NT2/D1 (cell line): Measurements from ENCODE around the gene TCAP.

Experiments
- DNase-seq: peaks from one replicate; pipeline ENCODE4 v3.0.0-alpha.2; 2011; ENCODE audit warnings: low read depth, low spot score
- H3K27me3 ChIP-seq: 2 replicates; pipeline ENCODE4 v1.6.0; 2011; ENCODE audit warnings: mild to moderate bottlenecking; ENCODE audit not compliant: insufficient read length, insufficient read depth
- H3K36me3 ChIP-seq: 2 replicates; pipeline ENCODE4 v1.6.1; 2011; ENCODE audit warnings: mild to moderate bottlenecking, low read length, mixed read lengths; ENCODE audit not compliant: insufficient read depth, insufficient read length
- H3K4me1 ChIP-seq: 2 replicates; pipeline ENCODE4 v1.5.1; 2011; ENCODE audit not compliant: insufficient read depth, insufficient read length
- H3K4me3 ChIP-seq: 2 replicates; pipeline ENCODE4 v1.5.1; 2011; ENCODE audit warnings: low read depth; ENCODE audit not compliant: insufficient read length
- H3K9ac ChIP-seq: 2 replicates; pipeline ENCODE4 v1.6.0; 2011; ENCODE audit warnings: low read depth; ENCODE audit not compliant: insufficient read length
- H3K9me3 ChIP-seq: 2 replicates; pipeline ENCODE4 v1.5.1; 2011; ENCODE audit warnings: mild to moderate bottlenecking, low read length; ENCODE audit not compliant: insufficient read depth
- SUZ12 ChIP-seq: IDR thresholded peaks from 2 replicates; pipeline ENCODE4 v1.6.1; 2011; ENCODE audit not compliant: insufficient read length, insufficient read depth; ENCODE audit errors: extremely low read depth
- YY1 ChIP-seq: IDR thresholded peaks from 2 replicates; pipeline ENCODE4 v1.6.1; 2011; ENCODE audit not compliant: insufficient read length, insufficient read depth
- ZNF274 ChIP-seq: IDR thresholded peaks from 2 replicates; pipeline ENCODE4 v1.6.1; 2011; ENCODE audit warnings: mild to moderate bottlenecking, low read depth, low read length

The TCAP gene

GRCh38 chr17:39671651-39672521, 6.7 kb downstream of the TCAP start:
- Histone ChIP-seq H3K4me1 (peaks cover 19% of the 10 kb centered on the region), H3K4me3 (no peak overlapping the region), H3K9me3 (no peaks in the 10 kb centered on the region), H3K36me3 (peaks cover 5% of the 10 kb centered on the region), H3K27me3 (peaks cover 29% of the 10 kb centered on the region), H3K9ac (peak overlapping the region; percentile 33)
- no peak for DNase-seq
- TF ChIP-seq SUZ12 (no peak), YY1 (no peak), ZNF274 (no peak)

- Histone ChIP-seq H3K36me3 (peaks cover 8% of the 10 kb centered on the region), H3K27me3 (peaks cover 24% of the 10 kb centered on the region), H3K9me3 (no peaks in the 10 kb centered on the region), H3K4me3 (no peak overlapping the region), H3K9ac (no peak overlapping the region), H3K4me1 (peaks cover 15% of the 10 kb centered on the region)
- DNase-seq: no peak
- no peak for TF ChIP-seq YY1
- no peak for TF ChIP-seq ZNF274
- no peak for TF ChIP-seq SUZ12
These were observed 7.6 kb downstream of the TCAP start for GRCh38 chr17:39672522-39673334.

GRCh38 chr17:39673335-39674081, 8.4 kb downstream of the TCAP start:
- no peak for DNase-seq
- Histone ChIP-seq H3K9me3 (no peaks in the 10 kb centered on the region), H3K4me1 (peaks cover 22% of the 10 kb centered on the region), H3K4me3 (no peak overlapping the region), H3K9ac (no peak overlapping the region), H3K36me3 (peaks cover 8% of the 10 kb centered on the region), H3K27me3 (peaks cover 21% of the 10 kb centered on the region)
- no peak for TF ChIP-seq ZNF274
- TF ChIP-seq SUZ12: no peak
- no peak for TF ChIP-seq YY1

GRCh38 chr17:39674179-39674578, 9.0 kb downstream of the TCAP start:
- no peak for DNase-seq
- Histone ChIP-seq H3K9ac (peak overlapping the region; percentile 23), H3K9me3 (no peaks in the 10 kb centered on the region), H3K4me1 (peaks cover 22% of the 10 kb centered on the region), H3K36me3 (peaks cover 8% of the 10 kb centered on the region), H3K4me3 (no peak overlapping the region), H3K27me3 (peaks cover 16% of the 10 kb centered on the region)
- TF ChIP-seq SUZ12 (no peak), YY1 (no peak), ZNF274 (no peak)

- no peak for DNase-seq
- Histone ChIP-seq H3K36me3 (peaks cover 8% of the 10 kb centered on the region), H3K4me1 (peaks cover 22% of the 10 kb centered on the region), H3K4me3 (no peak overlapping the region), H3K9me3 (no peaks in the 10 kb centered on the region), H3K27me3 (peaks cover 9% of the 10 kb centered on the region), H3K9ac (peak overlapping the region; percentile 17)
- TF ChIP-seq SUZ12: no peak
- no peak for TF ChIP-seq ZNF274
- TF ChIP-seq YY1: no peak
These were observed 9.7 kb downstream of the TCAP start for GRCh38 chr17:39674702-39675389.

GRCh38 chr17:39675390-39676082, 10.4 kb downstream of the TCAP start:
- Histone ChIP-seq H3K36me3 (peaks cover 11% of the 10 kb centered on the region), H3K9ac (peak overlapping the region; percentile 17), H3K27me3 (peaks cover 4% of the 10 kb centered on the region), H3K4me1 (peaks cover 22% of the 10 kb centered on the region), H3K9me3 (no peaks in the 10 kb centered on the region), H3K4me3 (no peak overlapping the region)
- TF ChIP-seq ZNF274 (no peak), SUZ12 (no peak), YY1 (no peak)
- DNase-seq: no peak
